GM12873 (cell line): ENCODE results near the gene ZC3H7A.

Experiments used
- CTCF ChIP-seq: IDR thresholded peaks from 2 replicates; pipeline ENCODE4 v1.5.1; 2012; ENCODE audit warnings: low read depth, mild to moderate bottlenecking, moderate library complexity, low read length, control low read depth; ENCODE audit not compliant: insufficient read depth; ENCODE audit errors: missing control alignments

Gene ZC3H7A

GRCh38 chr16:11797166-11797956, at the start of gene ZC3H7A:
TSS of gene ZC3H7A (minus strand) at chr16:11797258. CDS start at chr16:11782354, 14,904 bp downstream.
- TF ChIP-seq CTCF: peak; percentile 64

GRCh38 chr16:11844499-11844898, 47.4 kb upstream of the ZC3H7A start:
- no peak for TF ChIP-seq CTCF

GRCh38 chr16:11843861-11844260, 46.8 kb upstream of the ZC3H7A start:
- TF ChIP-seq CTCF: no peak

GRCh38 chr16:11843206-11843605, 46.1 kb upstream of the ZC3H7A start:
- no peak for TF ChIP-seq CTCF

GRCh38 chr16:11841026-11841425, 44.0 kb upstream of the ZC3H7A start:
- TF ChIP-seq CTCF: no peak

GRCh38 chr16:11836650-11837244, 39.7 kb upstream of the ZC3H7A start:
- no peak for TF ChIP-seq CTCF

- no peak for TF ChIP-seq CTCF
These were observed 39.0 kb upstream of the ZC3H7A start for GRCh38 chr16:11835891-11836649.
